ENCODE data around the gene DPP3. TPM values are rescaled to one million over a fixed set of nuclear protein-coding genes. Genes with fewer than 3 reads are reported as not detected.

Gene DPP3
- total RNA-seq, 2 donors from 2014 or later: 15.8 to 52.4 TPM

- H3K36me3 ChIP-seq (replicated peaks in 1 of 2; ENCODE audit: insufficient read depth in 1 of 2, low read depth in 2 of 2): peaks cover 9 to 20% of the 10 kb centered on the region in 2 donors
- ATAC-seq: no peak
- no peak overlapping the region for H3K27ac ChIP-seq
- no peaks in the 10 kb centered on the region for H3K27me3 ChIP-seq
- WGBS, 2 donors: 76 to 77% methylated on average over 13 to 20 of the region's 20 CpGs
- H3K9me3 ChIP-seq: no peaks in the 10 kb centered on the region
- intact Hi-C loops (cut with DNase I): no loop called here
- DNase-seq: no peak
- TF ChIP-seq POLR2A (IDR thresholded peaks at IDR 0.05): no peak
- TF ChIP-seq CTCF (IDR thresholded peaks at IDR 0.05): no peak
- H3K4me3 ChIP-seq: no peak overlapping the region
- H3K4me1 ChIP-seq: no peaks in the 10 kb centered on the region
Observed at GRCh38 chr11:66491315-66491935, 11.2 kb downstream of the DPP3 start.

GRCh38 chr11:66492161-66492865 lies 12.1 kb downstream of the DPP3 start:
- intact Hi-C loops (cut with DNase I): no loop called here

GRCh38 chr11:66493130-66493529 lies 12.9 kb downstream of the DPP3 start:
- no peak overlapping the region for H3K27ac ChIP-seq
- peaks cover 5 to 21% of the 10 kb centered on the region in 2 donors for H3K36me3 ChIP-seq (replicated peaks in 1 of 2; ENCODE audit: insufficient read depth in 1 of 2, low read depth in 2 of 2)
- 93 to 97% methylated on average over 7 to 10 of the region's 10 CpGs for WGBS, 2 donors
- H3K9me3 ChIP-seq: no peaks in the 10 kb centered on the region
- ATAC-seq (no peak), DNase-seq (no peak)
- no peak overlapping the region for H3K4me3 ChIP-seq
- TF ChIP-seq POLR2A (IDR thresholded peaks at IDR 0.05) (no peak), CTCF (IDR thresholded peaks at IDR 0.05) (no peak)
- no peaks in the 10 kb centered on the region for H3K27me3 ChIP-seq
- intact Hi-C loops (cut with DNase I): no loop called here
- H3K4me1 ChIP-seq: no peaks in the 10 kb centered on the region

More at GRCh38 chr11:66492161-66492865, 12.1 kb downstream of the DPP3 start:
- peaks cover 8 to 20% of the 10 kb centered on the region in 2 donors for H3K36me3 ChIP-seq (replicated peaks in 1 of 2; ENCODE audit: insufficient read depth in 1 of 2, low read depth in 2 of 2)
- H3K4me1 ChIP-seq: no peaks in the 10 kb centered on the region
- 70 to 87% methylated on average over 2 to 10 of the region's 10 CpGs for WGBS, 2 donors
- H3K9me3 ChIP-seq: no peaks in the 10 kb centered on the region
- no peak for DNase-seq
- TF ChIP-seq CTCF (IDR thresholded peaks at IDR 0.05) (no peak), POLR2A (IDR thresholded peaks at IDR 0.05) (no peak)
- H3K27me3 ChIP-seq: no peaks in the 10 kb centered on the region
- no peak overlapping the region for H3K4me3 ChIP-seq
- no peak for ATAC-seq
- no peak overlapping the region for H3K27ac ChIP-seq

- no peak for TF ChIP-seq POLR2A (IDR thresholded peaks at IDR 0.05)
- TF ChIP-seq CTCF (IDR thresholded peaks at IDR 0.05): no peak
Observed at GRCh38 chr11:66494458-66494857, 14.2 kb downstream of the DPP3 start.

More at GRCh38 chr11:66494458-66494857, 14.2 kb downstream of the DPP3 start:
- H3K4me3 ChIP-seq: no peak overlapping the region
- no peaks in the 10 kb centered on the region for H3K9me3 ChIP-seq
- peaks cover 5 to 21% of the 10 kb centered on the region in 2 donors for H3K36me3 ChIP-seq (replicated peaks in 1 of 2; ENCODE audit: insufficient read depth in 1 of 2, low read depth in 2 of 2)
- H3K4me1 ChIP-seq: no peaks in the 10 kb centered on the region
- no peak overlapping the region for H3K27ac ChIP-seq
- ATAC-seq (no peak), DNase-seq (no peak)
- intact Hi-C loops (cut with DNase I): no loop called here
- 92 to 96% methylated on average over 6 to 7 of the region's 7 CpGs for WGBS, 2 donors
- no peaks in the 10 kb centered on the region for H3K27me3 ChIP-seq
